HepG2 (cell line): ENCODE data around the gene UBE2O. TPM values are rescaled to one million over a fixed set of nuclear protein-coding genes. Genes with fewer than 3 reads are reported as not detected.
A peak's percentile ranks its signal among the peaks of the same experiment; 100 is the strongest.

Experiments used
- AGO1 ChIP-seq: fragments of 200-400 bp; formaldehyde crosslinking; IDR thresholded peaks from 2 replicates; pipeline ENCODE4 v1.6.1; 2017; ENCODE audit warnings: mild to moderate bottlenecking, low read depth, low read length, moderate library complexity; ENCODE audit not compliant: poor library complexity, severe bottlenecking
- BCL3 ChIP-seq: sonication (generic); formaldehyde crosslinking; IDR thresholded peaks from 2 replicates; pipeline ENCODE4 v1.5.1; 2020; ENCODE audit warnings: mild to moderate bottlenecking, missing genetic modification reagents, moderate library complexity
- BRF2 ChIP-seq: sonication (generic); formaldehyde crosslinking; IDR thresholded peaks from 2 replicates; pipeline ENCODE4 v1.8.1; 2022; ENCODE audit warnings: mild to moderate bottlenecking, missing genetic modification reagents
- DPF2 ChIP-seq: sonication (generic); formaldehyde crosslinking; IDR thresholded peaks from 2 replicates; pipeline ENCODE4 v1.4.0; 2020; ENCODE audit warnings: mild to moderate bottlenecking, low read depth, missing genetic modification reagents, borderline replicate concordance
- GPBP1L1 ChIP-seq: sonication (generic); formaldehyde crosslinking; IDR thresholded peaks from 2 replicates; pipeline ENCODE4 v1.5.0; 2020; ENCODE audit warnings: mild to moderate bottlenecking, missing genetic modification reagents
- HES4 ChIP-seq: sonication (generic); formaldehyde crosslinking; IDR thresholded peaks from 2 replicates; pipeline ENCODE4 v1.9.0; 2021; ENCODE audit warnings: mild to moderate bottlenecking, missing genetic modification reagents, borderline replicate concordance
- KDM5B ChIP-seq: sonication (generic); formaldehyde crosslinking; IDR thresholded peaks from 2 replicates; pipeline ENCODE4 v1.4.0; 2020; ENCODE audit warnings: missing genetic modification reagents, mild to moderate bottlenecking, borderline replicate concordance
- MBD4 ChIP-seq: IDR thresholded peaks from 2 replicates; pipeline ENCODE4 v1.6.1; 2012; ENCODE audit warnings: low read length, inconsistent platforms, borderline replicate concordance
- MYPOP ChIP-seq: sonication (generic); formaldehyde crosslinking; IDR thresholded peaks from 2 replicates; pipeline ENCODE4 v1.8.1; 2023; ENCODE audit warnings: mild to moderate bottlenecking, moderate library complexity, missing genetic modification reagents
- NR2F1 ChIP-seq, 2 experiments: fragments of 450-650 bp in 1 of 2; formaldehyde crosslinking in 1 of 2; IDR thresholded peaks; 2 replicates each; pipeline versions ENCODE4 v1.5.0 to v1.6.1; 2016 to 2020; ENCODE audit warnings: mild to moderate bottlenecking in 1 of 2, missing compliant biosample characterization in 1 of 2, missing genetic modification reagents in 1 of 2, moderate library complexity in 1 of 2
- POLR2A ChIP-seq, 2 experiments: IDR thresholded peaks; 2 replicates each; pipeline ENCODE4 v1.6.1; 2011; ENCODE audit warnings: low read depth in 2 of 2, low read length in 2 of 2, mild to moderate bottlenecking in 1 of 2, moderate library complexity in 1 of 2; ENCODE audit not compliant: insufficient read depth in 1 of 2
- POLR2G ChIP-seq: fragments of 200-400 bp; formaldehyde crosslinking; IDR thresholded peaks from 2 replicates; pipeline ENCODE4 v1.6.1; 2018; ENCODE audit warnings: mild to moderate bottlenecking, low read depth, low read length, moderate library complexity
- PRDM4 ChIP-seq: sonication (generic); formaldehyde crosslinking; IDR thresholded peaks from 2 replicates; pipeline ENCODE4 v1.9.0; 2021; ENCODE audit warnings: missing genetic modification reagents, borderline replicate concordance
- SCMH1 ChIP-seq: sonication (generic); formaldehyde crosslinking; IDR thresholded peaks from 2 replicates; pipeline ENCODE4 v1.9.0; 2021; ENCODE audit warnings: missing genetic modification reagents, mild to moderate bottlenecking, borderline replicate concordance
- ZBTB20 ChIP-seq: sonication (generic); formaldehyde crosslinking; IDR thresholded peaks from 2 replicates; pipeline ENCODE4 v1.8.1; 2023; ENCODE audit warnings: missing genetic modification reagents, low read depth, mild to moderate bottlenecking, borderline replicate concordance
- ZBTB43 ChIP-seq: sonication (generic); formaldehyde crosslinking; conservative IDR thresholded peaks from 2 replicates; pipeline ENCODE4 v1.4.0; 2020; ENCODE audit warnings: missing genetic modification reagents
- ZNF205 ChIP-seq: IDR thresholded peaks from 2 replicates; pipeline ENCODE4 v1.6.1; 2018; ENCODE audit warnings: missing biosample characterization, missing genetic modification reagents
- ZNF775 ChIP-seq: sonication (generic); formaldehyde crosslinking; IDR thresholded peaks from 2 replicates; pipeline ENCODE4 v1.4.0; 2020; ENCODE audit warnings: missing genetic modification reagents, mild to moderate bottlenecking, moderate library complexity, borderline replicate concordance
- ZNF777 ChIP-seq: sonication (generic); formaldehyde crosslinking; IDR thresholded peaks from 2 replicates; pipeline ENCODE4 v1.4.0; 2020; ENCODE audit warnings: missing genetic modification reagents
- polyA plus RNA-seq, 8 experiments: library from polyadenylated mRNA; depleted of rRNA in 3 of 8; stranded (reverse) in 7 of 8; unstranded in 1 of 8; fragments of >200 nt; fragmentation: Illumina TruSeq in 4 of 8; extraction: Trizol in 4 of 8; gene quantifications; 2 replicates each; pipeline versions ENCODE4 v1.2.1 to v1.2.3, GENCODE V29; 2011 to 2016; ENCODE audit warnings: low read depth in 4 of 8, missing spikeins in 1 of 8, mixed read lengths in 1 of 8; ENCODE audit not compliant: insufficient read depth in 1 of 8
- total RNA-seq, 5 experiments: library from RNA; depleted of rRNA; stranded (reverse); fragments of >200 nt; fragmentation: Illumina TruSeq; extraction: Trizol; gene quantifications; 2 replicates each; pipeline ENCODE4 v1.2.3, GENCODE V29; 2016; ENCODE audit warnings: low read depth in 1 of 5

UBE2O gene
- total and polyA plus RNA-seq, 2 of the 13 experiments (the other 11 are each of a cell fraction or from before 2014, with no cell fraction given) = 21.5 to 23.5 TPM

- peak; percentile 88; the same call in 1 of the 2 replicates for TF ChIP-seq MYPOP (CRISPR knock-in tag)
- peak; percentile 28 for TF ChIP-seq AGO1
- TF ChIP-seq BCL3 (CRISPR knock-in tag) = peak; percentile 21; the same call in 1 of the 2 replicates
- TF ChIP-seq ZNF775 = no peak
- TF ChIP-seq POLR2G = peak; percentile 79
- TF ChIP-seq HES4 (CRISPR knock-in tag) = peak; percentile 70; the same call in 1 of the 2 replicates
- 0 out of 2 replicates have a peak, but pooled peaks have one; percentile 23 for TF ChIP-seq ZNF205 (CRISPR knock-in tag)
- no peak for TF ChIP-seq NR2F1 (CRISPR knock-in tag; IDR thresholded peaks at IDR 0.05)
- TF ChIP-seq POLR2A (IDR thresholded peaks at IDR 0.05; ENCODE audit: insufficient read depth in 1 of 2, low read depth in 2 of 2, low read length in 2 of 2) = peak in 1 of 2 experiments; percentile 90; a peak in 2 of 4 replicates
- no peak for TF ChIP-seq SCMH1 (CRISPR knock-in tag)
- 0 out of 2 replicates have a peak, but pooled peaks have one; percentile 27 for TF ChIP-seq DPF2 (CRISPR knock-in tag)
- TF ChIP-seq MBD4 = no peak
- peak; percentile 65; the same call in 1 of the 2 replicates for TF ChIP-seq KDM5B (CRISPR knock-in tag)
- no peak for TF ChIP-seq GPBP1L1 (CRISPR knock-in tag)
- TF ChIP-seq PRDM4 (CRISPR knock-in tag) = no peak
- TF ChIP-seq ZBTB43 (CRISPR knock-in tag) = no peak
- peak; percentile 52 for TF ChIP-seq ZNF777 (CRISPR knock-in tag)
- no peak for TF ChIP-seq ZBTB20
- no peak for TF ChIP-seq BRF2 (CRISPR knock-in tag)
Measured at GRCh38 chr17:76452660-76453430, at the start of gene UBE2O (continued).
